T-helper 2 cell treated with Interferon-gamma antibody and Interleukin-4, amounts not matched to agents 5 μg/mL and 100 μg/mL, for 36 hours (primary cell): Measurements from ENCODE around the gene ZNF829.
A peak's percentile ranks its signal among the peaks of the same experiment; 100 is the strongest.

ENCODE experiments used
- DNase-seq: peaks from one replicate; pipeline ENCODE4 v3.0.0; 2021; ENCODE audit warnings: low spot score
- H3K27ac Mint-ChIP-seq: one replicate; pipeline ENCODE4 v1.8.0; 2021; ENCODE audit warnings: mild to moderate bottlenecking, mixed read lengths
- H3K27me3 Mint-ChIP-seq: one replicate; pipeline ENCODE4 v1.8.0; 2021; ENCODE audit warnings: low read depth, mixed read lengths
- H3K36me3 Mint-ChIP-seq: one replicate; pipeline ENCODE4 v1.8.0; 2021; ENCODE audit warnings: low read depth, mixed read lengths
- H3K4me1 Mint-ChIP-seq: one replicate; pipeline ENCODE4 v1.8.0; 2021; ENCODE audit warnings: low read depth, mixed read lengths
- H3K4me3 Mint-ChIP-seq: one replicate; pipeline ENCODE4 v1.8.0; 2022; ENCODE audit warnings: mild to moderate bottlenecking, moderate library complexity, mixed read lengths
- H3K9me3 Mint-ChIP-seq: one replicate; pipeline ENCODE4 v1.8.0; 2021; ENCODE audit warnings: mixed read lengths

The ZNF829 gene

DNA sequence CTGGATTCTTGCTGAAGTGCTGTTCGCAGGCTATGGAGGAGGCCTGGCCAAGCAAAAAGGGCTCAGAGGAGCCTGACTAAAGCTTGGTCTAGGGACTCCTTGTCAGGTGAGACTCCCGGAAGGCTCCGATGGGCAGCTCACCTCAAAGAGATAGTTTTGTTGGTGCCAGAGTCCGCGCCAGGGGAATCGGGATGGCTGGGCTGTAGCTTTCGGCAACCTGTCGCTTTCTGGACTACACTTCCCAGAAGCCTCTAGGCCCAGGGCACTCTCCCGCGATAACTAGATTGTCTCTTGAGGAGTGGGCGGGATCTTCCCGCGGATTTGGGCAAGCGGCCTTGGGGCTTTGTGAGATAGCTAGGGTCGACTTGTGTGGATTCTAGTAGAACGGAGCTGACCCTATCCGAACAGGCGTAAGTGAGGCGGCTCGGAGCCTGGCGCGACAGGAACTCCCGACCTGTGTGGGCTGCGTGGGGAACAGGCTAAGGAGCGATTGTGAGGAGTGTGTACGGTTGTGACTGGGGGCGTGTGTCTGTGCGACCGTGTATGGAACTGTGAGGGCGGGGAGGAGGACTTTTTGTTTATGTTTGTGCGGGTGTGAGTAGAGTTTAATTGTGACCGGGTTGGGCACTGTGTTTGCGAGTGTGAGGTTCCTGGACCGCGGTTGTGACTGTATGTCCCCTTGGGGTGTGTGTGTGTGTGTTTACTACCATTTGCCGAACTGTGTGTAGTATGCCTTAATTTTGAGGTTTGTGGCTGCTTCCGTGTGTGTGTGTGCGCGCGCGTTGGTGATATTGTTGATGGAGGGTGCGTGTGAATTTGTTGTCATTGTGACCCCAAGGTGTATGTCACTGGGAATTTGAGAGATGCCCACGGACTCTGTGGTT is 65.3 kb downstream of the ZNF829 start, which contains the start of gene ZNF345:
ZNF345 (plus strand) TSS at position 318 of the 884 bp plus-strand sequence. CDS start 25,955 bp downstream, outside the sequence.
- Mint-ChIP-seq H3K27me3 (no peaks in the 10 kb centered on the region), H3K9me3 (peaks cover 20% of the 10 kb centered on the region), H3K36me3 (peaks cover 48% of the 10 kb centered on the region), H3K4me3 (no peak within 1 kb of the TSS), H3K27ac (no peak within 1 kb of the TSS), H3K4me1 (peaks cover 3% of the 10 kb centered on the region)
- peak; percentile 85 for DNase-seq

DNA sequence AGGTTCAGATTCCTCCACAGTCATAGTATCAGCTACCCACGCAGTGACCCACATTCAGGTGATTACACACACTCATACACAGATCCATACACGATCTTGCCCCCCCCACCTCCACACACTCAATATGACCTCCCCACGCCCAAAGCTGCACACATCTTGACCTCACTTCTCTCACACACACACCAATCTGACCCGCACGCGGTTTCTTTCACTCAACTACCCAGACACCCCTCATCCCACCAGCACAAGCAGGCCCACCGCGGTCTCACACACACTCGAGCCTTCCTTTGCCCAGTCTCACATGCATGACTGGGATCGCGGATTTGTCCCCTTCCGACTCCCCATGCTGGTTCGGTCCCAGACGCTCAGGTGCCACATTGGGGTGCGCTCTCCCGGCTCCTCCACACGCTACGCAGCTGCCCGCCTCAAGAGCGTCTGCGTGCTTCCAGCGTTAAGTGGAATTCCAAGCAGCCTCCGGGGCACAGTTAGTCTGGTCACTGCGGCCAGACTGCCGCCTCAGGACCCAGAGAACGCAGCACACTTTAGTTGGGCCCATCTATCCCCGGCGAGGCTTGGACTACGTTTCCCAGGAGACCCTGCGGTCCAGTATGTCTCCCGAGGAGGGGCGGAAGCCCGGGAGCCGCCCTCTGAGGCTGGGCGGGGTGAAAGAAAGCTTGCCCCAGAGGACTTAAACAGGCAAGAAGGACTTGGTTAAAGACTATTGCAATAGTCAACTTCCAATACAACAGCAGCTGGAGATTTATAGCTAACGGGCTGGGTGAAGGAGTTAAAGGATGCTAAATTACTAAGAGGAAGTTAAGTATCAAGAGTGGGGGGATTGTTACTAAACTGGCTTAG is 66.2 kb downstream of the ZNF829 start:
- peaks cover 3% of the 10 kb centered on the region for H3K4me1 Mint-ChIP-seq
- H3K4me3 Mint-ChIP-seq: no peak overlapping the region
- peak; percentile 88 for DNase-seq
- no peak overlapping the region for H3K27ac Mint-ChIP-seq
- H3K36me3 Mint-ChIP-seq: peaks cover 50% of the 10 kb centered on the region
- peaks cover 22% of the 10 kb centered on the region for H3K9me3 Mint-ChIP-seq
- no peaks in the 10 kb centered on the region for H3K27me3 Mint-ChIP-seq

DNA sequence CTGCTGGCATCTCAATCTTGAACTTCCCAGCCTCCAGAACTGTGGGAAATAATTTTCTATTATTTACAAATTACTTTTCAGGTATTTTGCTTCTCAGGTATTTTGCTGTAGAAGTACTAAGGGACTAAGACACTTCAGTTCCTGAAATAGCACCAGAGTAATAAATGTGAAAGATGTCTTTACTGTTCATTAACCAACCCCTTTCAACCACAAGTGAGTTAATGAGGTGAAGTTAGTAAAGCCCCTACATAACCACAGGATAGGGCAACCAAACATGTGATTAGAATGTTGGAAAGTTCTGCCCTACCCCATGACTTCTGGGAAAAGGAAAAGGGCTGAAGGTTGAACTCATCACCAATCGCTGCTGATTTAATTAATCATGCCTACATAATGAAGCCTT is 68.1 kb downstream of the ZNF829 start:
- peak overlapping the region; percentile 80 for H3K4me3 Mint-ChIP-seq
- H3K9me3 Mint-ChIP-seq: peaks cover 22% of the 10 kb centered on the region
- H3K4me1 Mint-ChIP-seq: peaks cover 3% of the 10 kb centered on the region
- DNase-seq: no peak
- H3K27me3 Mint-ChIP-seq: no peaks in the 10 kb centered on the region
- H3K36me3 Mint-ChIP-seq: peaks cover 43% of the 10 kb centered on the region
- no peak overlapping the region for H3K27ac Mint-ChIP-seq

DNA sequence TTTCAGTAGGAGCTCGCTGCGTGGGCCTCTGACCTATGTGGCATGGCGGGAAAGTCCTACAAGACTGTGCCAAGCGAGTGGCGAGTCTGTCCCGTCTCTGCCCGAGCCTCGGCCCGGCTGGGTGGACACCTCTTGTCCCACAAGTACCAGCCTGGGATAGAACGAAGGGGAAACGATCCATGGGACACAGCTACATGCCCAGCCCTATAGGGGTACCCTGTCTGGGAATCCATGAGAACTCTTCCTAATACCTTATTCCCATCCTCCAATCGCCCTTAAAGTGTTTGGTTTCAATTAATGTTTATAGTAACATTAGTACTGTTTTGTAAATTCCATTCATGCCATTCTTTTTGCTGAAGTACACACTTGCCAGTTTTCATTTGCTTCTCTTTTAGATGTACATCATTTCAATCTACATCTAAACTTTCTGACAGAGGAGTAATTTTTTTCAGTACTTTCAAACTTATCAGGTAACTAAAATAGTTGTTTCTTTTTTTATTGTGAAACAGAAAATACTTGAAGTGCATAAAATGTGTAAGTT is 77.2 kb downstream of the ZNF829 start:
- H3K27me3 Mint-ChIP-seq: no peaks in the 10 kb centered on the region
- H3K4me3 Mint-ChIP-seq: no peak overlapping the region
- H3K36me3 Mint-ChIP-seq: peaks cover 50% of the 10 kb centered on the region
- H3K27ac Mint-ChIP-seq: no peak overlapping the region
- peaks cover 3% of the 10 kb centered on the region for H3K4me1 Mint-ChIP-seq
- H3K9me3 Mint-ChIP-seq: peaks cover 48% of the 10 kb centered on the region
- no peak for DNase-seq
